Fibroblast of peridontal ligament (primary cell): ENCODE data around the gene CYSRT1.

Experiments used
- DNase-seq: peaks from one replicate; pipeline ENCODE4 v3.0.0-alpha.2; 2010; ENCODE audit errors: extremely low read depth

CYSRT1 gene

GRCh38 chr9:137271696-137272076, 46.7 kb downstream of the CYSRT1 start:
- no peak for DNase-seq

GRCh38 chr9:137272241-137273094, 47.5 kb downstream of the CYSRT1 start:
- no peak for DNase-seq

GRCh38 chr9:137273095-137273490, 48.1 kb downstream of the CYSRT1 start:
- no peak for DNase-seq

- DNase-seq: no peak
These were observed 48.8 kb downstream of the CYSRT1 start for GRCh38 chr9:137273611-137274320.

GRCh38 chr9:137275203-137275587, 50.2 kb downstream of the CYSRT1 start:
- no peak for DNase-seq
